VCaP (cell line): Measurements from ENCODE around the gene TNNI2.
A peak's percentile ranks its signal among the peaks of the same experiment; 100 is the strongest.

Source experiments
- H3K27ac ChIP-seq: fragments of 450-650 bp; 2 replicates; pipeline ENCODE4 v1.5.1; 2017
- TF ChIP-seq, protein P1 (sequence below): fragments of 450-650 bp; conservative IDR thresholded peaks from 2 replicates; pipeline ENCODE4 v1.5.1; 2017; ENCODE audit warnings: mild to moderate bottlenecking, moderate library complexity

The TNNI2 gene

DNA sequence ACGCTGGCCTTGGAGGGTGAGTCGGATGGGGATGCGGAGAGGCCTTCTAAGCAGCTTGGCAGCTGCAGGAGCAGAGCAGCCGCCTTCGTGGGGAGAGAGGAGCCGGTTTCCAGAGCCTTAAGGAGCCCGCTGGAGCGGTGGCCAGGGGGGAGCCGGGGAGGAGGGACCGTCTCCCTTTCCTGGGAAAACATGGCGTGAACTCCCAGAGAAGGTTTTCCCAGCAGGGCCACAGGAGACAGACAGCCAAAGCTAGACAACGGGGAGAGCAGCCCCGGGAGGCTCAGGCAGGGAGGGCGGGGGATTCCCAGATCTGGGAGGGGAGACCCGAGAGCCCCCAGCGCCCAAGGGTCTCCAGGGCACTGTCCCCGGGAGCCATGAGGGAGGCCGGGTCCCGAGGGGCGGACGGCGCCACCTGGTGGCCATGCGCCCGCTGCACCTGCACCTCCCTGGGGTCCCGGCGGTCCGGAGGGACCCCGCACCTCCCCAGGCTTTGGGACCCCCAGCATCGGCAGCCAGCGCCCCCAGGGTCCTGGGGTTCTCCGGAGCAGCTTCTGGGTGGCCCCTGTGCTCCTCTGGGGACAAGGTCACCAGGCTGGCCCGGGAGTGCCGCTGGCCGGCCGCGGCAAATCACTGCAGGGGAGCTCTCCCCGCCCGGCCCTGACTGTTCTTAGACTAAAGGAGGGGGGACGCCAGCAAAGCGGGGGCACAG, 6.4 kb upstream of the TNNI2 start:
- peak overlapping the region; percentile 40; the same call in 1 of the 2 replicates for H3K27ac ChIP-seq

GRCh38 chr11:1832920-1833295, 5.9 kb upstream of the TNNI2 start:
- no peak overlapping the region; the same call in 1 of the 2 replicates for H3K27ac ChIP-seq
- TF ChIP-seq, protein P1, sequence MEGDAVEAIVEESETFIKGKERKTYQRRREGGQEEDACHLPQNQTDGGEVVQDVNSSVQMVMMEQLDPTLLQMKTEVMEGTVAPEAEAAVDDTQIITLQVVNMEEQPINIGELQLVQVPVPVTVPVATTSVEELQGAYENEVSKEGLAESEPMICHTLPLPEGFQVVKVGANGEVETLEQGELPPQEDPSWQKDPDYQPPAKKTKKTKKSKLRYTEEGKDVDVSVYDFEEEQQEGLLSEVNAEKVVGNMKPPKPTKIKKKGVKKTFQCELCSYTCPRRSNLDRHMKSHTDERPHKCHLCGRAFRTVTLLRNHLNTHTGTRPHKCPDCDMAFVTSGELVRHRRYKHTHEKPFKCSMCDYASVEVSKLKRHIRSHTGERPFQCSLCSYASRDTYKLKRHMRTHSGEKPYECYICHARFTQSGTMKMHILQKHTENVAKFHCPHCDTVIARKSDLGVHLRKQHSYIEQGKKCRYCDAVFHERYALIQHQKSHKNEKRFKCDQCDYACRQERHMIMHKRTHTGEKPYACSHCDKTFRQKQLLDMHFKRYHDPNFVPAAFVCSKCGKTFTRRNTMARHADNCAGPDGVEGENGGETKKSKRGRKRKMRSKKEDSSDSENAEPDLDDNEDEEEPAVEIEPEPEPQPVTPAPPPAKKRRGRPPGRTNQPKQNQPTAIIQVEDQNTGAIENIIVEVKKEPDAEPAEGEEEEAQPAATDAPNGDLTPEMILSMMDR, result no peak

More for the DNA sequence above, 6.4 kb upstream of the TNNI2 start:
- TF ChIP-seq, protein P1, result peak; percentile 95

GRCh38 chr11:1834062-1834610, 4.6 kb upstream of the TNNI2 start:
- H3K27ac ChIP-seq, result no peak overlapping the region
- TF ChIP-seq, protein P1, result no peak

- TF ChIP-seq, protein P1, result no peak
- no peak within 1 kb of the TSS for H3K27ac ChIP-seq
Measured at GRCh38 chr11:1834779-1835670, 3.8 kb upstream of the TNNI2 start, which contains the start of gene SYT8. TSS of gene SYT8 (plus strand) at chr11:1834990. CDS start at chr11:1835106, 116 bp downstream.

GRCh38 chr11:1835671-1836010, 3.1 kb upstream of the TNNI2 start:
- TF ChIP-seq, protein P1, result no peak
- H3K27ac ChIP-seq, result no peak overlapping the region

DNA sequence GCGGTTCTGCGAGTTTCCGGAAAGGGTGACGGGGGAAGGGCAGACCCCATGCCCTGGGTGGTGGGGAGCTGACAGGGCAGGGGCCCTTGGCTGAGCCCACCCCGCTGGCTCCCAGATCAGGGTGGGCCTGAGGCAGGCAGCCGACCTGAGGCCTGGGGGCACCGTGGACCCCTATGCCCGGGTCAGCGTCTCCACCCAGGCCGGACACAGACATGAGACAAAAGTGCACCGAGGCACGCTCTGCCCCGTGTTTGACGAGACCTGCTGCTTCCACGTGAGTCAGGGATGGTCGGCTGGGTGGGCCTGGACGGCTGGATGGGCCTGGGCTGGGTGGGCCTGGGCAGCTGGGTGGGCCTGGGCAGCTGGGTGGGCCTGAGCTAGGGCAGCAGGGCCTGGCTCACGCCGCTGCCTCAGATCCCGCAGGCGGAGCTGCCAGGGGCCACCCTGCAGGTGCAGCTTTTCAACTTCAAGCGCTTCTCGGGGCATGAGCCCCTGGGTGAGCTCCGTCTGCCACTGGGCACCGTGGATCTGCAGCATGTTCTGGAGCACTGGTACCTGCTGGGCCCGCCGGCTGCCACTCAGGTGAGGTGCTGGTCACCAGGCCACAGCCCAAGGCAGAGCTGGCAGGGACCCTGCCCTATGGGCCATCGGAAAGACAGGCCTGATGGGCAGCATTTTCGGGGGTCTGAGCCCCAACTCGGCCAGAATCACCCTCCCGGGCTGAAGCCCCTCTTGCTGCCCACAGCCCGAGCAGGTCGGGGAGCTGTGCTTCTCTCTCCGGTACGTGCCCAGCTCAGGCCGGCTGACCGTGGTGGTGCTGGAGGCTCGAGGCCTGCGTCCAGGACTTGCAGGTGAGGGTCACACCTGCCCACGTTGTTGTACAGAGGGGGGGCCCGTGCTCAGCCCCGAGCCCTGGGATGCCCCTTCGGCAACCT, 2.5 kb upstream of the TNNI2 start:
- no peak overlapping the region for H3K27ac ChIP-seq
- TF ChIP-seq, protein P1, result no peak
